Germinal center (tissue), 1 donor: ENCODE data around the gene HECTD4.
A peak's percentile ranks its signal among the peaks of the same experiment; 100 is the strongest.
"Not testable (repeated sequence)": the region's sequence is repeated elsewhere in the genome, so short reads cannot be mapped to it uniquely, and the experiment has no call there.

ENCODE experiments used
- DNase-seq: peaks from one replicate; pipeline ENCODE4 v3.0.0; 2012; ENCODE audit warnings: mixed read lengths, low spot score

HECTD4 gene

DNA sequence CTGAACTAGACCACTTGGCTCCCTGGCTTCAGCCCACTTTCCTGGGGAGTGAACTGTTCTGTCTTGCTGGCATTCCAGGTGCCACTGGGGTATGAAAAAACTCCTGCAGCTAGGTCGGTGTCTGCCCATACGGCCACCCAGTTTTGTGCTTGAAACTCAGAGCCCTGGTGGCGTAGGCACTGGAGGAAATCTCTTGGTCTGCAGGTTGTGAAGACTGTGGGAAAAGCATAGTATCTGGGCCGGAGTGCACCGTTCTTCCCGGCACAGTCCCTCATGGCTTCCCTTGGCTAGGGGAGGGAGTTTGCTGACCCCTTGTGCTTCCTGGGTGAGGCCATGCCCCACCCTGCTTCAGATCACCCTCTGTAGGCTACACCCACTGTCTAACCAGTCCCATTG, 223.1 kb downstream of the HECTD4 start:
- DNase-seq: no peak

- DNase-seq: not testable (repeated sequence)
Observed at GRCh38 chr12:112158461-112159145, 223.6 kb downstream of the HECTD4 start.

- DNase-seq: no peak
Observed at GRCh38 chr12:112153893-112154219, 228.4 kb downstream of the HECTD4 start.

DNA sequence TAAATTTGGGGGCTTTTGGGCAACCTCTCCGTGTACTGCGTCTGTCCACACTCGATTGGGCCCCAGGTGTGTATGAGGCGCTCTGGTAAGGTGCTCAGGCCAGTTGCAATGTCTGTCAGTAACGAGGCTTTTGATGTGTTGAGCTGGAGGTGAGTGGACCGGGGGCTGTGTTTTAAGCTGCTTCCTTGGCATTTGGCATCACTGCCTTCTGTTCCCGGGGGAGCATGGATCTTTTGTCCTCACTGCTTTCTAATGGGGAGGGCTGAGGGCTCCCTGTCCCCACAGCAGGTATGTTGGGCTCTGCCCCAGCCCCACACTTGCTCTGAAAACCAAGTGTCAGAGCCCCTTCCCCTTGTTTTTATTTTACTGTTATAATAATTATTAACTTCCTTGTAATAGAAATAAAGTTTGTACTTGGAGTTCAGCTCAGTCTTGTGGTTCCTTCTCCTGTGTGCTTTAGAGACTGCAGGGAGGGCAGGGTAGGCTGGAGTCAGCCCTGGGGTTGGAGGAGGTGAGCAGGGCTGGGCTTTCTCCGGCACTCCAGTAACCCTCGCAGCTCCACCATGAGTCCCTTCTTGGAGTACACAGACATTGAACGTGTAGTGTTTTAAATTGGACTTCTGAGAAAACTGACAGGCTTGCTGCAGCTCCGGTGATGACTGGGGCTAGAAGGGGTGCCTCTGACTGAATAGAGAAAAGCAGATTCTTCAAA, 228.9 kb downstream of the HECTD4 start:
- DNase-seq: no peak

DNA sequence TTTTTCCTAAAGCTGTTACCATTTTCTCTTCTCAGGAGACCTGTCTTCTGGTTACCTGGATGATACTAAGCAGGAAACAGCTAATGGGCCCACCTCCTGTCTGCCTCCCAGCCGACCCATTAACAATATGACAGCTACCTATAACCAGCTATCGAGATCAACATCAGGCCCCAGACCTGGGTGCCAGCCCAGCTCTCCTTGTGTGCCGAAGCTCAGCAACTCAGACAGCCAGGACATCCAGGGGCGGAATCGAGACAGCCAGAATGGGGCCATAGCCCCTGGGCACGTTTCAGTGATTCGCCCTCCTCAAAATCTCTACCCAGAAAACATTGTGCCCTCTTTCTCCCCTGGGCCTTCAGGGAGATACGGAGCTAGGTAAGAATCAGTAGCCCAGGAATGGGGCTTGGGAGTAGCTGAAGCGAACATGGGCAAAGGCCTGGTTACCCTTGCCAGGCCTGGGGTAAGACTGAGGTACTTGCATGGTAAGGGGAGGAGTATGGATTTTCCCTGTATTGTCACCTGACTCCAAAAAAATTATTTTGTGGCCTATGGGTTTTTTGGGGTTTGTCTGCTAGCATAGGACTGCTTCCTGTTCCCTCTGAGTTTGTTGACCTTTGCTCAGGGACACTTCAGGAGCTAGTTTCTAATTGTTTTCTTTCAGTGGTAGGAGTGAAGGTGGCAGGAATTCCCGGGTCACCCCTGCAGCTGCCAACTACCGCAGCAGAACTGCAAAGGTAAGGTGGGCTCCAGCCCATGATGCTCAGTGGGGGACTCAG, 230.3 kb downstream of the HECTD4 start:
- DNase-seq: no peak

DNA sequence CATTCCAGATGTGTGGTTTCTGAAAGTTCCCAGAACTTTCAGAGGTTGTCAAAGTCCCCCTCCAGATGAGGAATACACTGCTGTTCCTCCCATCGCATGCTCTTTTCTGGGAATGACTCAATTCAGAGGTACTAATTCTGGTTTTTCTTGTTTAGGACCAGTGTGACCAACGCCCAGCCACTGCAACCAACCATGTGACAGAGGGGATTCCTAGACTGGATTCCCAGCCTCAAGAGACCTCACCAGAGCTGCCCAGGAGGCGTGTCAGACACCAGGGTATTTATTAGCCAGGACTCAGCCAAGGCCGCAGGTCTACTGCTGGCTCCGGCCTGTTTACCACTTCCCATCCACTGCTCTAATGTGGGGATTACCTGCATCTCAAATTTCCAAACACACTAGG, 232.6 kb downstream of the HECTD4 start:
- DNase-seq: no peak

DNA sequence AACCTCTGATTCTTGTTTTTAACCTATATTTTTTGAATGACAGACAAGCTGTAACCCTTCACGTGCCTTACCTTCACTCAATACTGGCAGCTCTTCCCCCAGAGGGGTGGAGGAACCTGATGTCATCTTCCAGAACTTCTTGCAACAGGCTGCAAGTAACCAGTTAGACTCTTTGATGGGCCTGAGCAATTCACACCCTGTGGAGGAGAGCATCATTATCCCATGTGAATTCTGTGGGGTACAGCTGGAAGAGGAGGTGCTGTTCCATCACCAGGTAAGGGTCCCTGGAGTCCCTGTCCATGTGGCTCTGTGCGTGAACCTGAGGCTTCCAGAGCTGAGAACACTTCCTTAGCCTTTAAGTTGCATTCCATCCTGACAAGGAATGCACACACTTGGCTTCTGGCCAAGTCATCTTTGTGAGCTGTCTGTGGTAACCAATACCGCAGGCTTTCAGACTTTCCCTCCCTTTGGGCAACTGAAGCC, 234.2 kb downstream of the HECTD4 start:
- DNase-seq: no peak

- DNase-seq: no peak
Observed at GRCh38 chr12:112146123-112146522, 236.1 kb downstream of the HECTD4 start.

DNA sequence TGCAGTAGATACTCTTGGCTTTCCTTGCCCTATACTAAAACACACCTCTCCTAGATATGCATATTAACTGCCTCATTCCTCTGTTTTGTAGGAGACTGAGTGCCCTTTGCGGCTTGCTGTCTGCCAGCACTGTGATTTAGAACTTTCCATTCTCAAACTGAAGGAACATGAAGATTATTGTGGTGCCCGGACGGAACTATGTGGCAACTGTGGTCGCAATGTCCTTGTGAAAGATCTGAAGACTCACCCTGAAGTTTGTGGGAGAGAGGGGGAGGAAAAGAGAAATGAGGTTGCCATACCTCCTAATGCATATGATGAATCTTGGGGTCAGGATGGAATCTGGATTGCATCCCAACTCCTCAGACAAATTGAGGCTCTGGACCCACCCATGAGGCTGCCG, 241.5 kb downstream of the HECTD4 start:
- no peak for DNase-seq

- no peak for DNase-seq
Observed at GRCh38 chr12:112134731-112135130, 247.5 kb downstream of the HECTD4 start.

- DNase-seq: no peak
Observed at GRCh38 chr12:112133418-112133817, 248.8 kb downstream of the HECTD4 start.

GRCh38 chr12:112131686-112132085, 250.5 kb downstream of the HECTD4 start:
- DNase-seq: no peak

GRCh38 chr12:112130441-112130998, 251.7 kb downstream of the HECTD4 start:
- DNase-seq: peak; percentile 32

- no peak for DNase-seq
Observed at GRCh38 chr12:112126911-112127310, 255.3 kb downstream of the HECTD4 start.

- no peak for DNase-seq
Observed at GRCh38 chr12:112126000-112126438, 256.2 kb downstream of the HECTD4 start.

- DNase-seq: peak; percentile 99
Observed at GRCh38 chr12:112125250-112125999, 256.8 kb downstream of the HECTD4 start, which contains the start of gene TRAFD1. TSS of gene TRAFD1 (plus strand) at chr12:112125560. CDS start at chr12:112130523, 4,963 bp downstream.

- DNase-seq: no peak
Observed at GRCh38 chr12:112124918-112125249, 257.3 kb downstream of the HECTD4 start.

- no peak for DNase-seq
Observed at GRCh38 chr12:112122823-112123690, 259.2 kb downstream of the HECTD4 start.

DNA sequence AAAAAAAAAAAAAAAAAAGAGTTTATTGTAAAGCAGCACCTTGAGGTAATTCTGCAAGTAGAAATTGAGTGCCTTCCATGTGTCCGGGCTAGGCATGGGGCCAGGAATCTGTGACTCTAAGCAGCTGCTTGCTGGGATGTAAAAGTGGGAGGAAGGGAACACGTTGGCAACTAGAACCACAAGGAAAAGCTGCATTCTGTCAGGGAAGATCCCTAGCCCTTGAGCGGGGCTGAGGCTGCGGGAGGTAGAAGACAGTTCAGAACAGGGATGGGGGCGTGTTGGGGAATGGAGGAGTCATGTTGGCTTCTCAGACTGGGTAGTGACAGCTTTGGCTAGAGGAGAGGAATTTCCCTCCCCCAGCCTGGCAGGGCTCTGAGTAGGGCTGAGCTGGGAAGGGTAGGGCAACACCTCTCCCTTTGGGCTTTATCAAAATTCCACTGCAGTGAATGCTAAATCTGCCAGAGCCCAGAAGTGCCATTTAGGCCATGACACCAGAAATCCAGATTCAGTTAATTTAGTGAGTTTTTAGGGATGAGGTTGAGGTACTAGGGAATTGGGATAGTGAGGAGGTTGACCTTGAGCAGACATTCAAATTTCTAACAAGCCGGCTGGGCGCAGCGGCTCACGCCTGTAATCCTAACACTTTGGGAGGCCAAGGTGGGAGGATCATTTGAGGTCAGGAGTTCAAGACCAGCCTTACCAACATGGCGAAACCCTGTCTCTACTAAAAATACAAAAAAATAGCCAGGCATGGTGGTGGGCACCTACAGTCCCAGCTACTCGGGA, 260.3 kb downstream of the HECTD4 start:
- no peak for DNase-seq

DNA sequence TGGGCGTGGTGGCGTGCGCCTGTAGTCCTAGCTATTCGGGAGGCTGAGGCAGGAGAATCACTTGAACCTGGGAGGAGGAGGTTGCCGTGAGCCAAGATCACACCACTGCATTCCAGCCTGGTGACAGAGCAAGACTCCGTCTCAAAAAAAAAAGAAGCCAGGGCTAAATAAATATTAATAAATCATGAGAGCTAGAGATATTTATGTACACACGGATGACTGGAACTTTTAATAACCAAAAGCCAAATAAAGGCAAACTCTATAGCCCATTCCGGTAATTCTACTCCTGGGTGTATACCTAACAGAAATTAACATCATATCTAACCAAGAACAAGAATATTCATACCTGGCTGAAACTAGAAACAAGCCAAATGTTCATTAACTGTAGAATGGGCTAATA, 264.5 kb downstream of the HECTD4 start:
- no peak for DNase-seq
